B cell (primary cell): ENCODE measurements around the gene WFDC5. TPM values are rescaled to one million over a fixed set of nuclear protein-coding genes. Genes with fewer than 3 reads are reported as not detected.

Experiments used
- ATAC-seq: fragments of 200-7000 bp; cut with Tn5 transposase; one replicate; pipeline ENCODE4 v1.10.0; 2021; ENCODE audit warnings: low read depth, mild to moderate bottlenecking, moderate number of reproducible peaks, moderate library complexity
- CTCF ChIA-PET: fragments of 350-600 bp; sonication (Branson Sonifier 250); formaldehyde crosslinking; loops from one replicate; lab custom pipeline; 2021; ENCODE audit warnings: antibody characterized with exemption, inconsistent platforms; lab: Charles Lee
- POLR2A ChIA-PET: fragments of 350-600 bp; sonication (Branson Sonifier 250); formaldehyde crosslinking; loops from one replicate; lab custom pipeline; 2021; ENCODE audit warnings: antibody characterized with exemption; lab: Charles Lee
- DNase-seq: peaks from one replicate; pipeline ENCODE4 v3.0.0; 2013
- H2AFZ ChIP-seq: 2 replicates; pipeline ENCODE4 v1.6.1; 2012; ENCODE audit warnings: mild to moderate bottlenecking, low read depth, low read length; ENCODE audit not compliant: insufficient read depth, poor library complexity, severe bottlenecking
- H3K27ac ChIP-seq, 2 donors: 1 replicate in 1 of 2; 2 replicates in 1 of 2; pipeline ENCODE4 v1.5.1; 2012 to 2013; ENCODE audit warnings: low read length in 2 of 2, mild to moderate bottlenecking in 2 of 2, moderate library complexity in 1 of 2
- H3K27me3 ChIP-seq, 4 experiments: fragments of 200-600 bp in 1 of 4; sonication (generic) in 1 of 4; replicated peaks in 1 of 4; 1 replicate in 2 of 4; 2 replicates in 2 of 4; pipeline versions ENCODE4 v1.6.1 to v1.7.0; 2013 to 2016; ENCODE audit warnings: low read length in 3 of 4, mild to moderate bottlenecking in 2 of 4, mixed read lengths in 1 of 4, moderate library complexity in 1 of 4; ENCODE audit not compliant: insufficient read depth in 4 of 4, control insufficient read depth in 3 of 4; ENCODE audit errors: control extremely low read depth in 1 of 4
- H3K36me3 ChIP-seq, 2 experiments: replicated peaks in 1 of 2; 1 replicate in 1 of 2; 2 replicates in 1 of 2; pipeline versions ENCODE4 v1.6.1 to v1.7.1; 2013; ENCODE audit warnings: low read length in 1 of 2; ENCODE audit not compliant: insufficient read depth in 2 of 2, control insufficient read depth in 1 of 2; ENCODE audit errors: control extremely low read depth in 1 of 2, extremely low read depth in 1 of 2
- H3K4me1 ChIP-seq, 2 donors: fragments of 200-600 bp in 1 of 2; sonication (generic) in 1 of 2; 1 replicate in 1 of 2; 2 replicates in 1 of 2; pipeline versions ENCODE4 v1.5.1 to v1.6.1; 2013 to 2017; ENCODE audit warnings: low read length in 2 of 2; ENCODE audit not compliant: control insufficient read depth in 2 of 2, insufficient read depth in 2 of 2
- H3K4me2 ChIP-seq: replicated peaks from 2 replicates; pipeline ENCODE3; 2012; ENCODE audit warnings: mild to moderate bottlenecking, low read depth, low read length; ENCODE audit not compliant: poor library complexity, severe bottlenecking
- H3K4me3 ChIP-seq, 5 experiments: fragments of 200-600 bp in 1 of 5; sonication (generic) in 1 of 5; 1 replicate in 3 of 5; 2 replicates in 2 of 5; pipeline versions ENCODE4 v1.5.1 to v1.7.0; 2011 to 2016; ENCODE audit warnings: low read length in 4 of 5, mild to moderate bottlenecking in 4 of 5, low read depth in 2 of 5, control low read depth in 1 of 5, moderate library complexity in 1 of 5; ENCODE audit not compliant: insufficient read depth in 1 of 5; ENCODE audit errors: control extremely low read depth in 1 of 5, extremely low read depth in 1 of 5
- H3K79me2 ChIP-seq: fragments of 200-600 bp; sonication (generic); one replicate; pipeline ENCODE4 v1.6.0; 2016; ENCODE audit warnings: low read length; ENCODE audit not compliant: control insufficient read depth, insufficient read depth
- H3K9ac ChIP-seq: fragments of 200-600 bp; sonication (generic); 2 replicates; pipeline ENCODE4 v1.6.1; 2017; ENCODE audit warnings: mild to moderate bottlenecking, low read length, moderate library complexity
- H3K9me3 ChIP-seq, 3 donors: one replicate each; pipeline versions ENCODE4 v1.6.1 to v1.7.1; 2013; ENCODE audit warnings: low read length in 2 of 3; ENCODE audit not compliant: control insufficient read depth in 2 of 3, insufficient read depth in 1 of 3; ENCODE audit errors: control extremely low read depth in 1 of 3
- H4K20me1 ChIP-seq: 2 replicates; pipeline ENCODE4 v1.6.0; 2012; ENCODE audit warnings: mild to moderate bottlenecking, low read length; ENCODE audit not compliant: insufficient read depth, control insufficient read depth, poor library complexity, severe bottlenecking
- H3K27ac Mint-ChIP-seq: one replicate; pipeline ENCODE4 v1.8.0; 2021; ENCODE audit warnings: mixed read lengths
- H3K27me3 Mint-ChIP-seq: one replicate; pipeline ENCODE4 v1.8.0; 2021; ENCODE audit warnings: mixed read lengths
- H3K4me1 Mint-ChIP-seq: one replicate; pipeline ENCODE4 v1.8.0; 2021; ENCODE audit warnings: mixed read lengths
- H3K4me3 Mint-ChIP-seq: one replicate; pipeline ENCODE4 v1.8.0; 2021; ENCODE audit warnings: mixed read lengths
- H3K9me3 Mint-ChIP-seq: one replicate; pipeline ENCODE4 v1.8.0; 2022; ENCODE audit warnings: mixed read lengths; ENCODE audit not compliant: insufficient read depth
- CTCF ChIP-seq: fragments of 200-600 bp; IDR thresholded peaks from one replicate; pipeline ENCODE4 v1.8.0; 2022; ENCODE audit warnings: antibody characterized with exemption, mild to moderate bottlenecking
- EZH2 ChIP-seq: IDR thresholded peaks from 2 replicates; pipeline ENCODE4 v1.6.1; 2012; ENCODE audit warnings: borderline replicate concordance, low read depth, mild to moderate bottlenecking, moderate library complexity, low read length; ENCODE audit not compliant: insufficient read depth, poor library complexity, severe bottlenecking
- WGBS: methylation state at CpG from one replicate; pipeline ENCODE4 v1.1.5; 2013; ENCODE audit warnings: missing lambda C conversion rate; ENCODE audit not compliant: insufficient coverage; 5-methylcytosine and 5-hydroxymethylcytosine counted together
- intact Hi-C: fragments of 100-400 bp; cut with micrococcal nuclease; formaldehyde crosslinking; loops from one replicate; pipeline ENCODE4 v1.10.0; 2022
- polyA minus RNA-seq: library from RNA; depleted of rRNA, polyadenylated mRNA; stranded (reverse); fragments of >200 nt; gene quantifications from 2 replicates; pipeline ENCODE4 v1.2.3, GENCODE V29; 2012
- polyA plus RNA-seq: library from polyadenylated mRNA; depleted of rRNA; stranded (reverse); fragments of >200 nt; gene quantifications from 2 replicates; pipeline ENCODE4 v1.2.3, GENCODE V29; 2012
- total RNA-seq, 2 donors: library from RNA; stranded (reverse); fragments of 120-200 nt in 1 of 2; gene quantifications; 1 replicate in 1 of 2; 2 replicates in 1 of 2; pipeline versions ENCODE4 v1.2.3 to v1.2.4, GENCODE V29; 2013 to 2022

Gene WFDC5, protein sequence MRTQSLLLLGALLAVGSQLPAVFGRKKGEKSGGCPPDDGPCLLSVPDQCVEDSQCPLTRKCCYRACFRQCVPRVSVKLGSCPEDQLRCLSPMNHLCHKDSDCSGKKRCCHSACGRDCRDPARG
- not detected in 2 replicates for total RNA-seq
- not detected for total RNA-seq (2013)
- polyA plus RNA-seq: not detected in 2 replicates
- polyA minus RNA-seq: not detected in 2 replicates

DNA sequence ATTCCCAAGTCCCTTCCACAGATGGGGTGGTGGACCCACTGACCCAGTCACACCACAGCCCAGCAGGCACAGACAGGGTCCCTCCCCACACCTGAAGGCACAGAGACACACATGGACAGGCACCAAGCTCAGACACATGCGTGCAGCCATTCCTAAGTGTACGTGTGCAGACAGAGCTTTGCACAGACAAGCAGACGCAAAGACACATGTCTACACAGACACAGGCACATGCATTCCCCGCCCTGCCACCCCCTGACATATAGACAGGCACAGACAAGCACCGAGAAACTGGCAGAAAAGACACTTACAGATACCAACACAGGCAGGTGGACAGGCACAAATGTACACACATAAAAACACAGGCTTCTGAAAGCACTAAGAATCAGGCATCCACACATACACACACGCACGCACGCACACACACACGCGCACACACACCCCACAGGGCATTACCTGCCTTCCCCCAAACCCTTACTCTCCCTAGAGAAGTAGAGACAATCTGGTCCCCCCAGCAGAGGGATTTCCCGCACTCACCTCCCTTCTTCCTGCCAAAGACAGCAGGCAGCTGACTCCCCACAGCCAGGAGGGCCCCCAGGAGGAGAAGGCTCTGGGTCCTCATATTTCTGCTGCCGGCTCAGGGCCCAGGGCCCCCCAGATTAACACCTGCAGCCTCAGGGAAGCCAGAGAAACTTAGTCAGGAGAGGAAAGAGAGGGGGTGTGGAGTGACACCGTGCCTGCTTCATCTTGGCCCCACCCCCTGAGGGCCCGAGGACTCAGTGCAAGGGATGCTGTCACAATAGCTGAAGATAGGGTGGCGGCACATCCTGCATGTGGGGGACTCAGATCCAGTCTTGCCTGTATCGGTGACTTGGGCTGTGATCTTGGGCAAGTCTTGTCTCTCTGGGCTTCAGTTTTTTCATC, at the start of gene WFDC5:
Gene WFDC5, minus strand, starts transcription at position 710 of the 921 bp plus-strand sequence. Its CDS starts 91 bp downstream, at position 619.
- Histone ChIP-seq H3K27ac (no peak within 1 kb of the TSS), H3K4me3 (no peak within 1 kb of the TSS), H3K79me2 (no peaks in the 10 kb centered on the region), H2AFZ (no peak within 1 kb of the TSS), H3K4me1 (no peaks in the 10 kb centered on the region), H3K27me3 (peaks cover 0 to 3% (median 3%) of the 10 kb centered on the region in 4 experiments), H3K4me2 (no peak within 1 kb of the TSS), H3K36me3 (no peaks in the 10 kb centered on the region), H4K20me1 (no peaks in the 10 kb centered on the region), H3K9ac (no peak within 1 kb of the TSS), H3K9me3 (no peaks in the 10 kb centered on the region)
- peaks cover 16% of the 10 kb centered on the region for H3K27me3 Mint-ChIP-seq
- no peak for DNase-seq
- 64% methylated on average over 16 of the region's 16 CpGs for WGBS
- no peak within 1 kb of the TSS for H3K27ac Mint-ChIP-seq
- ChIA-PET POLR2A (no interaction called here), CTCF (interaction anchor here (1.8 to 1.9 kb wide), 2 partner anchors 19 to 71 kb away, joined by 5 to 10 read pairs; no protein-coding TSS in a partner anchor)
- ATAC-seq: no peak
- H3K9me3 Mint-ChIP-seq: no peaks in the 10 kb centered on the region
- no peak for TF ChIP-seq EZH2
- TF ChIP-seq CTCF: no peak
- no peaks in the 10 kb centered on the region for H3K4me1 Mint-ChIP-seq
- intact Hi-C loops: no loop called here
- no peak within 1 kb of the TSS for H3K4me3 Mint-ChIP-seq
